Colon (tissue), 2 donors: ENCODE results near the gene BGLAP.

Source experiments
- FAIRE-seq: peaks from 2 replicates; lab custom pipeline; 2012; peaks lifted over from hg19 to GRCh38; lab: Jason Lieb, UNC
- donor health status: control.
- donor health status: control.

BGLAP gene

GRCh38 chr1:156228501-156228900, 13.5 kb upstream of the BGLAP start:
- no peak for FAIRE-seq

DNA sequence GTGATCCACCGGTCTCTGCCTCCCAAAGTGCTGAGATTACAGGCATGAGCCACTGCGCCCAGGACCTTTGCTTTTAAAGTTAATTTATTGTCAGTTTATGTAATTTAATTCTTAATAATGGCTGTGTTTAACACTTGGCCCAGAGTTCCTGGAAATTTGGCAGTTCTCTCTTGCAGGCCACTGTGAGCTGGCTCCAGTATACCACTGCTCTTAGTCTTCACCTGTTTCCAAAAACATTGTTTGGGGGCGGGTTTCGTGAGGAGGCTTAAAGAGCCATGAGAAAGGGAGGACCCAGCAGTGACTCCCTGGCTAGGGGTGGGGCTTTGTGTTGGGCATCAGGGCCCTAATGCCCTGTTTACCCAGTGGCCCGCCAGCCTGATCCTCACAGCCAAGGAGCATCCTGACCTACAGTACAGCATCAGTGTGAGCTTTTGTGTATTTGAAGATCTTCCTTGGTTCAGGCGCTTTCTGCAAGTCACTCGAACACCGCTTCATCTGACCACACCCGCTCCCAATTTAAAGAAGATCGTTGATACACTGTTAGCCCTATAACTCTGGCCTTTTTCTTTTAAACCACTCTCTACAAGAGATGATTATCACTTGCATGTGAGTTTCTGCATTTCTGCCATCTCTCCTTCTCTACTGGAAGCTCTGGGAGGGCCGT, 12.0 kb upstream of the BGLAP start:
- no peak for FAIRE-seq

DNA sequence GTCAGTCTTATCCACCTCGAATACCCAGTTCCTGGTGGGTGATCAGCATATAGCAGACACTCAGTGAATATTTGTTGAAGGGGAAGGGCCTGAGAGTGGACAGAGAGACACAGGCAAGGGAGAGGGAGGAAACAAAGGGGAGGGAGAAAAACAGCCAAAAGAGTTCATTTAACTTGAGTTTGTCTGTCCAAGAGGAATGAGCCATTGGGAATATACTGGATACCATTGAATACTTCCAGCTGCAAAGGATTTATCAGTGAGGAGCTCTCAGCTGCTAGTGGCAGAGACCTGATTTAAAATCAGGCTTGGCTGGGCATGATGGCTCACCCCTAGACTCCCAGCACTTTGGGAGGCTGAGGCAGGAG, 11.5 kb upstream of the BGLAP start:
- FAIRE-seq, result no peak

DNA sequence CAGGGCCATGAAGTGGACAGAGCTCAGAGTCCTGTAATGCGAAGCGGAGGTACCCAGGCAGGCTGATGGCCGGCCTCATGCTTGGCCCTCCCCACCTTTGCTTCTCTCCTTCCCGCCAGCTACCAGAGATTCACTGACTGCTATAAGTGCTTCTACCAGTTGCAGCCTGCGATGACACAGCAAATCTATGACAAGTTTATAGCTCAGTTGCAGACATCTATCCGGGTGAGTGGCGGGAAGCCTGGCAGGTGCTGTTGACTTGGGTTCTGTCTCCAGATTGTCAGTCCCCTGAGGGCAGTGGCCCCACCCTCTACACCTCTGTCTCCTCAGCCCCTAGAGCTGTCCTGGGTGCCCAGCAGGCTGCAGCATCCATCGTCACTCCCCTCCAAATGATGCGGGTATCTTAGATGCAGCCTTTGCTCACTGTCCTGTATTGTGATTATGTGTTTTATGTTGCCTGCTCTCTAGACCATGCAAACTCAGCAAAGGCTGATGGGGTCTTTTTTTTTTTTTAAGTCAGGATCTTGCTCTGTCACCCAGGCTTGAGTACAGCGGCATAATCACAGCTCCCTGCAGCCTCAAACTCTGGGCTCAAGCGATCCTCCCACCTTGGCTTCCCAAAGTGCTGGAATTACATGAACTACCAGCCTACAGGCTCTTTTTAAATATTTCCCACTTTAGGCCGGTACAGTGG, 9.6 kb upstream of the BGLAP start:
- FAIRE-seq, result no peak

GRCh38 chr1:156233426-156234127, 8.4 kb upstream of the BGLAP start:
- FAIRE-seq, result no peak

- no peak for FAIRE-seq
These were observed 5.8 kb upstream of the BGLAP start for GRCh38 chr1:156236164-156236563.

GRCh38 chr1:156238248-156238647, 3.7 kb upstream of the BGLAP start:
- FAIRE-seq, result no peak

DNA sequence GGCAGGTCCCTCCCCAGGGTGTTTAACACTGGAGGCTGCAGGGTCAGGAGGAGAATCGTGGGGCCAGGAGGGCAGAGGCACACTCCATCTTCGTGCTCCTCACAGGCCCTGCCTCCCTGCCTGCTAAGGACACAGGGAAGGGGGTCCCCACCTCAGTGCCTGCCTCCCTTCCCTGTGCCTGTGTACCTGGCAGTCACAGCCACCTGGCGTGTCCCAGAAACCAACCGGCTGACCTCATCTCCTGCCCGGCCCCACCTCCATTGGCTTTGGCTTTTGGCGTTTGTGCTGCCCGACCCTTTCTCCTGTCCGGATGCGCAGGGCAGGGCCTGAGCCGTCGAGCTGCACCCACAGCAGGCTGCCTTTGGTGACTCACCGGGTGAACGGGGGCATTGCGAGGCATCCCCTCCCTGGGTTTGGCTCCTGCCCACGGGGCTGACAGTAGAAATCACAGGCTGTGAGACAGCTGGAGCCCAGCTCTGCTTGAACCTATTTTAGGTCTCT, 623 bp upstream of the BGLAP start:
- FAIRE-seq, result no peak

DNA sequence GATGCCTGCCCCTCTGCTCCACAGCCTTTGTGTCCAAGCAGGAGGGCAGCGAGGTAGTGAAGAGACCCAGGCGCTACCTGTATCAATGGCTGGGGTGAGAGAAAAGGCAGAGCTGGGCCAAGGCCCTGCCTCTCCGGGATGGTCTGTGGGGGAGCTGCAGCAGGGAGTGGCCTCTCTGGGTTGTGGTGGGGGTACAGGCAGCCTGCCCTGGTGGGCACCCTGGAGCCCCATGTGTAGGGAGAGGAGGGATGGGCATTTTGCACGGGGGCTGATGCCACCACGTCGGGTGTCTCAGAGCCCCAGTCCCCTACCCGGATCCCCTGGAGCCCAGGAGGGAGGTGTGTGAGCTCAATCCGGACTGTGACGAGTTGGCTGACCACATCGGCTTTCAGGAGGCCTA, 754 bp downstream of the BGLAP start:
- no peak for FAIRE-seq

DNA sequence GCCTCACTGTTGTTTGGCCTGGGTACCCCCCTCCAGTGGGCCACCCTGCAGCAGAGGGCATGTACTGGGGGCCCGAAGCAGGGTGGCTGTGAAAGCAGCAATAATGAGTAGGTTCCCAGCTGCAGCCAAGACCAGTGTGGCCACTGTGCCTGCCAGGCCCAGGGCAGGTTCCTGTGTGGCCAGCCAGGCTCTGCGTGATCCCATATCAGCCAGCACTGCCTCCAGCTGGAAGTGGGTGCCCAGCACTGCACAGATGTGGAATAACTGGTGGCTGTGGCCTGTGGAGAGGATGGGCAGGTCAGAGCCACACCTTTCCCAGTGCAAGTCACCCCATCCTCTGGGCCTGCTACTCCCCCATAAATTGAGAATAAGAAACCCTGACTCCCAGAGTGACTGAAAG, 2.1 kb downstream of the BGLAP start:
- FAIRE-seq, result no peak

GRCh38 chr1:156244712-156245111, 2.7 kb downstream of the BGLAP start:
- FAIRE-seq, result no peak

DNA sequence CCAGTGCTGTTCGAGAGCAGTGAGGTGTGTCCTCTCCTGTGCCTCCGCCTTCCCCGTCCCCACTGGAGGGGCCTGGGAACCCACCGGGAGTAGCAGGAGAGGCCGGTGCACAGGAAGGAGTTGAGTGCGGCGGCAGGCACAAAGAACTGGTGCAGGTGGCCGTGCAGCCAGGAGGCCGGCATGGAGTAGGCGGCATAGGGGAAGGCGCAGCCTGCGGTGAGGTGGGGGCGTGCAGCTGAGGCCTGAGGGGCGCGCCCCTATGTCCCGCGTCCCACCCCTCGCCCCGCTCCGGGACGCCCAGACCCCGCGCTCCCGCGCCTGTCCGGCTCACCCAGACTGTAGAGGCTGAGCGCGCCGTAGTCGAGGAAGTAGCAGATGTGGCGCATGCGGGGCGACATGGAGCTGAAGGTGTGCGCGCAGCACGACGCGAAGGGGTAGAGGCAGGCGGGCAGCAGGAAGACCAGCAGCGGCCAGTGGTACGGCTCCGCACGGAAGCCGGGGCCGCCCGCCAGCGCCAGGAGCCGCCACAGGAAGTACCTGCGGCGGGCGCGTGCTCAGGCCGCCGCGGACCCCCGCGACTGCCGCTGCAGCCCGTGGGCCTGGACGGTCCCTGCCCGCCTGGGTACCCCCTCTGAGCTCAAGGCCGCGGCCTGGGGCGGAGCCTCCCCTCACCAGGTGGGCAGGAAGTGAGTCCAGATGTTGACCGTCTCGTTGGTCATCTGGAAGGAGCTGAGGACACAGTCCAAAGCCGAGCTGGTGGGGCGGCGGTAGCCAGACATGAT, 3.7 kb downstream of the BGLAP start:
- no peak for FAIRE-seq

GRCh38 chr1:156246241-156246780, 4.3 kb downstream of the BGLAP start:
- FAIRE-seq, result no peak

- FAIRE-seq, result no peak
These were observed 4.9 kb downstream of the BGLAP start for GRCh38 chr1:156246781-156247459.

DNA sequence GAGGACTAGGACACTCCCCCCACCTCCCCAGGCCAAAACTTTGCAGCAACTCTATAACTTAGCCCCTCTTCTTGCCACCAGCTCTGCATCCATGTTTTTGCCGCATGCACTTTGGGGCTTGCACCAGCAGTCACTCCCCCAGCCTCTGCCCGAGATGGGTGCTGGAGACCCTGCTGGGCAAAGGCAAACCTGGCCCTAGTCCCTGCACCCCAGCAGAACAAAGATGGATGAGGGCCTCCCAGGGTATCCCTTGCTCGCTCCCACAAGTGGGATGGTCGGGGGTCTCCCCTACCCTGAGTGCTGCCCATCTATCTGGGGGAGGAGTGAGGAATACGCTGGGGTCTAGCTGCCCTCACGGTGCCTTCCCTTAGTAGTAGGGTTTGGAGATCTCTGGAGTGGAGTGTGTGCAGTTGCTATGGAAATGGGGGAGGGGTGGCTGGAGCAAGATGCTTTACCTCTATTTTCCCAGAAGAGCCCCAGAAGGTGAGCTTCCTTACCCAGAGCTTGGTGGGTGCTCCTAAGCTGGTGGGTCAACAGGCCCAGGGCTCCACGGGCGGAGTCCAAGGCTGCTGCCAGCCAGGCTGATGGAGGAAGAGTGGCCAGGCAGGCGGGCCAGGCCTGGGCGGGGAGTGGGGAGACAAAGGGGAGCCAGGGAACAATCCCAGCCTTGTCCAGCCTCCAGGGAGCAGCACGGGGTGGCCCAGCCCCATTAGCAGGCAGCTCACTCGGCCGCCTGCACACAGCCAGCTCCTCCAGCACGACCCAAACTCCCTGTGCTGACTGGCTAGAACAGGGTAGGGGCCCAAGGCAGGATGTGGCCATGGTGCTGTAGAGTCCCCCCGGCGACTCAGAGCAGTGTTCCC, 5.7 kb downstream of the BGLAP start, which contains the start of gene PAQR6:
PAQR6 (minus strand) TSS at position 597 of the 863 bp plus-strand sequence. CDS start 1,325 bp downstream, outside the sequence.
- FAIRE-seq, result no peak

- FAIRE-seq, result no peak
These were observed 6.3 kb downstream of the BGLAP start for GRCh38 chr1:156248323-156248683.

- FAIRE-seq, result no peak
These were observed 7.6 kb downstream of the BGLAP start for GRCh38 chr1:156249593-156249992.

- FAIRE-seq, result no peak
These were observed 9.5 kb downstream of the BGLAP start for GRCh38 chr1:156251527-156251926.

- FAIRE-seq, result no peak
These were observed 11.7 kb downstream of the BGLAP start for GRCh38 chr1:156253634-156254033.

GRCh38 chr1:156257711-156258110, 15.7 kb downstream of the BGLAP start:
- FAIRE-seq, result no peak

DNA sequence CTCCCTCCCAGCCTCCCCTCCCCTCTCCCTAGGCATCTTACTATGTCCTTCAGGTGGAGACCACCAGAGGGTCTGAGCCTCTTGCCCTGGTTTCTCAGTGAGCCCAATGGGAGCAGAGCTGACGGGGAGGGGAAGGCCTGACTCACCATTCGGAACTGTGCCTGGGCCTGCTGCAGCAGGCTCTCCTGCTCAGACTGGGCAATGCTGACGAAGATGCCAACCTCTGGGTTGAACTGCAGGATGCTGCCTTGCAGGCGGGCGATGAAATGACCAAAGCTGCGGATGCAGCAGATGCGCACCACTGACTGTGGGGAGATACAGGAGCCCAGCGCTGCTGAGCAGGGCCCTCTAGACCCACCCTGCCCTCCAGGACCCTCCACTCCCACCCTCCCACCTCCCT, 16.9 kb downstream of the BGLAP start:
- no peak for FAIRE-seq
